Neuron (in vitro differentiated cells): ENCODE measurements around the gene ZNF750.

Source experiments
- H2AFZ ChIP-seq: one replicate; pipeline ENCODE4 v1.6.1; 2013; ENCODE audit warnings: low read depth, mild to moderate bottlenecking, inconsistent platforms, low read length, moderate library complexity
- H3K27me3 ChIP-seq: one replicate; pipeline ENCODE4 v1.6.1; 2013; ENCODE audit warnings: low read length; ENCODE audit not compliant: insufficient read depth
- H3K36me3 ChIP-seq: one replicate; pipeline ENCODE4 v1.6.1; 2013; ENCODE audit warnings: low read length; ENCODE audit not compliant: insufficient read depth
- H3K4me1 ChIP-seq: one replicate; pipeline ENCODE4 v1.6.1; 2013; ENCODE audit warnings: low read length; ENCODE audit not compliant: insufficient read depth
- H3K4me3 ChIP-seq: 2 replicates; pipeline ENCODE4 v1.5.1; 2013; ENCODE audit warnings: mild to moderate bottlenecking, low read length, moderate library complexity
- H3K9me3 ChIP-seq: one replicate; pipeline ENCODE4 v1.6.1; 2013; ENCODE audit warnings: low read length

The ZNF750 gene

GRCh38 chr17:82813299-82814051, 26.3 kb downstream of the ZNF750 start:
- peaks cover 85% of the 10 kb centered on the region for H3K36me3 ChIP-seq
- H2AFZ ChIP-seq: no peak overlapping the region
- H3K4me3 ChIP-seq: no peak overlapping the region
- H3K4me1 ChIP-seq: no peaks in the 10 kb centered on the region
- H3K9me3 ChIP-seq: peaks cover 11% of the 10 kb centered on the region
- no peaks in the 10 kb centered on the region for H3K27me3 ChIP-seq

- peaks cover 84% of the 10 kb centered on the region for H3K36me3 ChIP-seq
- H3K4me3 ChIP-seq: no peak overlapping the region
- no peak overlapping the region for H2AFZ ChIP-seq
- no peaks in the 10 kb centered on the region for H3K4me1 ChIP-seq
- H3K9me3 ChIP-seq: peaks cover 4% of the 10 kb centered on the region
- H3K27me3 ChIP-seq: no peaks in the 10 kb centered on the region
Observed at GRCh38 chr17:82812601-82813000, 27.2 kb downstream of the ZNF750 start.

GRCh38 chr17:82812058-82812457, 27.8 kb downstream of the ZNF750 start:
- Histone ChIP-seq H3K27me3 (no peaks in the 10 kb centered on the region), H3K36me3 (peaks cover 82% of the 10 kb centered on the region), H3K9me3 (peaks cover 4% of the 10 kb centered on the region), H3K4me3 (no peak overlapping the region), H3K4me1 (no peaks in the 10 kb centered on the region), H2AFZ (no peak overlapping the region)

GRCh38 chr17:82810644-82811430, 29.0 kb downstream of the ZNF750 start:
- Histone ChIP-seq H3K27me3 (no peaks in the 10 kb centered on the region), H2AFZ (no peak overlapping the region), H3K4me3 (no peak overlapping the region), H3K4me1 (no peaks in the 10 kb centered on the region), H3K36me3 (peaks cover 83% of the 10 kb centered on the region), H3K9me3 (no peaks in the 10 kb centered on the region)

- Histone ChIP-seq H3K9me3 (no peaks in the 10 kb centered on the region), H3K4me3 (no peak overlapping the region), H2AFZ (no peak overlapping the region), H3K36me3 (peaks cover 74% of the 10 kb centered on the region), H3K4me1 (no peaks in the 10 kb centered on the region), H3K27me3 (no peaks in the 10 kb centered on the region)
Observed at GRCh38 chr17:82808921-82809905, 30.6 kb downstream of the ZNF750 start.

- no peak overlapping the region for H3K4me3 ChIP-seq
- no peaks in the 10 kb centered on the region for H3K27me3 ChIP-seq
- peaks cover under 1% of the 10 kb centered on the region for H3K9me3 ChIP-seq
- H3K36me3 ChIP-seq: peaks cover 65% of the 10 kb centered on the region
- no peaks in the 10 kb centered on the region for H3K4me1 ChIP-seq
- no peak overlapping the region for H2AFZ ChIP-seq
Observed at GRCh38 chr17:82808006-82808405, 31.8 kb downstream of the ZNF750 start.

- Histone ChIP-seq H3K4me1 (no peaks in the 10 kb centered on the region), H3K27me3 (no peaks in the 10 kb centered on the region), H3K36me3 (peaks cover 64% of the 10 kb centered on the region), H3K4me3 (no peak overlapping the region), H3K9me3 (peaks cover 5% of the 10 kb centered on the region), H2AFZ (no peak overlapping the region)
Observed at GRCh38 chr17:82807562-82807961, 32.3 kb downstream of the ZNF750 start.

GRCh38 chr17:82807101-82807500, 32.7 kb downstream of the ZNF750 start:
- no peak overlapping the region for H2AFZ ChIP-seq
- peaks cover 62% of the 10 kb centered on the region for H3K36me3 ChIP-seq
- H3K9me3 ChIP-seq: peaks cover 9% of the 10 kb centered on the region
- H3K4me1 ChIP-seq: no peaks in the 10 kb centered on the region
- H3K27me3 ChIP-seq: no peaks in the 10 kb centered on the region
- no peak overlapping the region for H3K4me3 ChIP-seq

GRCh38 chr17:82806645-82807044, 33.2 kb downstream of the ZNF750 start:
- H2AFZ ChIP-seq: no peak overlapping the region
- peaks cover 59% of the 10 kb centered on the region for H3K36me3 ChIP-seq
- peaks cover 12% of the 10 kb centered on the region for H3K9me3 ChIP-seq
- no peaks in the 10 kb centered on the region for H3K27me3 ChIP-seq
- H3K4me1 ChIP-seq: no peaks in the 10 kb centered on the region
- no peak overlapping the region for H3K4me3 ChIP-seq

GRCh38 chr17:82805823-82806222, 34.0 kb downstream of the ZNF750 start:
- H3K4me3 ChIP-seq: no peak overlapping the region
- H3K4me1 ChIP-seq: no peaks in the 10 kb centered on the region
- H3K9me3 ChIP-seq: peaks cover 18% of the 10 kb centered on the region
- H3K36me3 ChIP-seq: peaks cover 57% of the 10 kb centered on the region
- H2AFZ ChIP-seq: no peak overlapping the region
- H3K27me3 ChIP-seq: no peaks in the 10 kb centered on the region

GRCh38 chr17:82805254-82805653, 34.6 kb downstream of the ZNF750 start:
- no peaks in the 10 kb centered on the region for H3K4me1 ChIP-seq
- peaks cover 23% of the 10 kb centered on the region for H3K9me3 ChIP-seq
- no peak overlapping the region for H3K4me3 ChIP-seq
- no peak overlapping the region for H2AFZ ChIP-seq
- no peaks in the 10 kb centered on the region for H3K27me3 ChIP-seq
- H3K36me3 ChIP-seq: peaks cover 57% of the 10 kb centered on the region

- H3K9me3 ChIP-seq: peaks cover 27% of the 10 kb centered on the region
- no peaks in the 10 kb centered on the region for H3K27me3 ChIP-seq
- peaks cover 58% of the 10 kb centered on the region for H3K36me3 ChIP-seq
- H3K4me1 ChIP-seq: no peaks in the 10 kb centered on the region
- H2AFZ ChIP-seq: no peak overlapping the region
- no peak overlapping the region for H3K4me3 ChIP-seq
Observed at GRCh38 chr17:82804442-82805191, 35.2 kb downstream of the ZNF750 start.
